ENCODE measurements around the gene CREBRF.
"Not testable (repeated sequence)": the region's sequence is repeated elsewhere in the genome, so short reads cannot be mapped to it uniquely, and the experiment has no call there.

The CREBRF gene

DNA sequence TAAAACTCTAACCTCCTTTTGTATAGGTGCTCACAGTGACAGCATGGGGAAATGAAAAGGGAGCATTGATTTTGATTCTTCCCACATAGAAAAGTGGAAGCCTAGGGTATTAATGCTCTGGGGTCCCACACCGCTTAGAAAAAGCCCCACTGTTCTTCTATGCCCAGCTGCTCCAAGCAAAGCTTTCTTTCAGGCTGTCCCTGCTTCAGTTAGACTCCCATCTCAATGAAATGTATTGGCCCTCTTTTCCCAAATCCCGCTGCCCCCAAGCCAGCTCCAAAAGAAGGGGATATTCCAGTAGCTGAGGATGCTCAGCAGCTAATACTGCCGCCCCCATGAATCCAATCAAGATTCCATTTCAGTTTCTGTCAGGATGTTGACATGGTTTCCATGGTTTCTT lies 17.0 kb upstream of the CREBRF start:
- WGBS, result 88% methylated on average over 3 of the region's 3 CpGs
- Histone ChIP-seq H3K27ac (ENCODE audit: low read depth, low read length) (no peak overlapping the region), H3K4me3 (ENCODE audit: low read length) (no peak overlapping the region), H3K9me3 (ENCODE audit: insufficient read depth, low read depth, low read length) (no peaks in the 10 kb centered on the region), H3K4me1 (ENCODE audit: insufficient read depth, low read length) (no peaks in the 10 kb centered on the region), H3K36me3 (ENCODE audit: insufficient read depth, low read length) (peaks cover 15% of the 10 kb centered on the region), H3K27me3 (ENCODE audit: insufficient read depth, low read length) (no peaks in the 10 kb centered on the region), H3K9ac (ENCODE audit: low read depth, low read length) (no peak overlapping the region)

GRCh38 chr5:173039964-173040363 lies 16.2 kb upstream of the CREBRF start:
- Histone ChIP-seq H3K4me3 (ENCODE audit: low read length) (no peak overlapping the region), H3K4me1 (ENCODE audit: insufficient read depth, low read length) (no peaks in the 10 kb centered on the region), H3K9ac (ENCODE audit: low read depth, low read length) (no peak overlapping the region), H3K9me3 (ENCODE audit: insufficient read depth, low read depth, low read length) (no peaks in the 10 kb centered on the region), H3K27me3 (ENCODE audit: insufficient read depth, low read length) (no peaks in the 10 kb centered on the region), H3K27ac (ENCODE audit: low read depth, low read length) (no peak overlapping the region), H3K36me3 (ENCODE audit: insufficient read depth, low read length) (peaks cover 7% of the 10 kb centered on the region)
- 94% methylated on average over 5 of the region's 5 CpGs for WGBS

- H3K9ac ChIP-seq (ENCODE audit: low read depth, low read length), result no peak overlapping the region
- H3K27me3 ChIP-seq (ENCODE audit: insufficient read depth, low read length), result no peaks in the 10 kb centered on the region
- 93% methylated on average over 6 of the region's 7 CpGs for WGBS
- no peaks in the 10 kb centered on the region for H3K36me3 ChIP-seq (ENCODE audit: insufficient read depth, low read length)
- H3K4me1 ChIP-seq (ENCODE audit: insufficient read depth, low read length), result peaks cover 8% of the 10 kb centered on the region
- H3K9me3 ChIP-seq (ENCODE audit: insufficient read depth, low read depth, low read length), result no peaks in the 10 kb centered on the region
- H3K27ac ChIP-seq (ENCODE audit: low read depth, low read length), result no peak overlapping the region
- H3K4me3 ChIP-seq (ENCODE audit: low read length), result no peak overlapping the region
These were observed 14.0 kb upstream of the CREBRF start for GRCh38 chr5:173041881-173042762.

- Histone ChIP-seq H3K27ac (ENCODE audit: low read depth, low read length) (no peak overlapping the region), H3K9ac (ENCODE audit: low read depth, low read length) (no peak overlapping the region), H3K4me1 (ENCODE audit: insufficient read depth, low read length) (peaks cover 8% of the 10 kb centered on the region), H3K4me3 (ENCODE audit: low read length) (no peak overlapping the region), H3K9me3 (ENCODE audit: insufficient read depth, low read depth, low read length) (no peaks in the 10 kb centered on the region), H3K27me3 (ENCODE audit: insufficient read depth, low read length) (no peaks in the 10 kb centered on the region), H3K36me3 (ENCODE audit: insufficient read depth, low read length) (no peaks in the 10 kb centered on the region)
- 100% methylated on average over 2 of the region's 3 CpGs for WGBS
These were observed 13.4 kb upstream of the CREBRF start for GRCh38 chr5:173042763-173043107.

DNA sequence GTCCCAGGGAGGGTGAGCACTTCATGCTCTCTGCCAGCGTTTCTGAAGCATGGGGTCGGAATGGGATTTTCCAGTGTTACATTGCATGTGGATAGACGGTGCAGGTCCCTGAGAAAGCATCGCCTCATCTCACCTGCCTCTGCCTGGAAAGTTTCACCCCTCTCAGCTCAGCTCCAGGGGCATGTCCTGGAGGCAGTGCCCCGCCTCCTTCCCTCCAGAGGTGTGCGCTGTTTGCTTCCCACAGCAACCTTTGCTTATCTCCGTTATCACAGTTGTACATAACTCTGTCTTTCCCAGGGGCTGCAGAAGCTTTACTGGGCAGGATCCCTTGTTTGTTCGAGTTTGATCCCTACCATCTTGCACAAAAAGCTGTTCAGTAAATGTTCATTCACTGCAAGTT lies 10.7 kb upstream of the CREBRF start:
- H3K9me3 ChIP-seq (ENCODE audit: insufficient read depth, low read depth, low read length), result no peaks in the 10 kb centered on the region
- H3K27ac ChIP-seq (ENCODE audit: low read depth, low read length), result no peak overlapping the region
- H3K4me1 ChIP-seq (ENCODE audit: insufficient read depth, low read length), result peaks cover 8% of the 10 kb centered on the region
- H3K9ac ChIP-seq (ENCODE audit: low read depth, low read length), result no peak overlapping the region
- H3K4me3 ChIP-seq (ENCODE audit: low read length), result no peak overlapping the region
- H3K36me3 ChIP-seq (ENCODE audit: insufficient read depth, low read length), result no peaks in the 10 kb centered on the region
- WGBS, result 71% methylated on average over 8 of the region's 8 CpGs
- no peaks in the 10 kb centered on the region for H3K27me3 ChIP-seq (ENCODE audit: insufficient read depth, low read length)

GRCh38 chr5:173047096-173047837 lies 8.9 kb upstream of the CREBRF start:
- 83% methylated on average over 12 of the region's 12 CpGs for WGBS
- H3K27ac ChIP-seq (ENCODE audit: low read depth, low read length); H3K9ac ChIP-seq (ENCODE audit: low read depth, low read length); H3K36me3 ChIP-seq (ENCODE audit: insufficient read depth, low read length); H3K9me3 ChIP-seq (ENCODE audit: insufficient read depth, low read depth, low read length); H3K27me3 ChIP-seq (ENCODE audit: insufficient read depth, low read length); H3K4me1 ChIP-seq (ENCODE audit: insufficient read depth, low read length); H3K4me3 ChIP-seq (ENCODE audit: low read length): not testable (repeated sequence)

DNA sequence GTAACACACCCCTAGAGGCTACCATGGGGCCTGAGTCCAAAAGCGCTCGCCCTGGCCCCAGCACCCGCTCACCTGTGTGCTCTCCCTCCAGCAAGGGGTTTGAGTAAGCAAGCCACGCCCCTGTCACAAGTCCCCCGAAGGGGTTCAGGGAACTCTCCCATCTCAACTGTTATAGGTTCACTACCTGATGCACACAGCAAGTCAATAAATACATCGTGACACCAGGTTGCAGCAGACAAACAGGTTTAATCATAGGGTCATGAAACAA lies 8.4 kb upstream of the CREBRF start:
- WGBS, result 81% methylated on average over 6 of the region's 6 CpGs
- no peak overlapping the region for H3K4me3 ChIP-seq (ENCODE audit: low read length)
- H3K9ac ChIP-seq (ENCODE audit: low read depth, low read length), result no peak overlapping the region
- no peak overlapping the region for H3K27ac ChIP-seq (ENCODE audit: low read depth, low read length)
- H3K9me3 ChIP-seq (ENCODE audit: insufficient read depth, low read depth, low read length), result no peaks in the 10 kb centered on the region
- no peaks in the 10 kb centered on the region for H3K36me3 ChIP-seq (ENCODE audit: insufficient read depth, low read length)
- no peaks in the 10 kb centered on the region; the same call in 1 of the 2 replicates for H3K27me3 ChIP-seq (ENCODE audit: insufficient read depth, low read length)
- H3K4me1 ChIP-seq (ENCODE audit: insufficient read depth, low read length), result peaks cover 8% of the 10 kb centered on the region

DNA sequence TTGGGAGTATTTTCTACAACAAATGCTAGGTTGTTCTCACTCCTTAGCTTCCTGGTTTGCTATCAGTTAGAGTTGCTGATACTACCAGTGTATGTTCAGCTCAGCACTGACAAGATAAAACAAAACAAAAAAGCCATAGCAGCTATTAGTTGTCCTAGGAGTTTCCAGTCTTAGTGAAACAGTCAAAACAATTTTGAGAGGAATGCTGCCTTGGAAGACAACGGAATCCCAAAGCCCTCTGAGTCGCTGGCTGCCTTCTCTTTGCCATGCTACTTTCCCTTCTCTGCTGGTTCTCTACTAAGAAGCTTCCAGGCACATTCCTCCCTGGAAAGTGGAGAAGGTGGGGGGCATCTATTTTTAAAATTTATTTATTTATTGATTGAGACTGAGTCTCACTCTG lies 5.4 kb upstream of the CREBRF start:
- 83% methylated on average over 2 of the region's 2 CpGs for WGBS
- Histone ChIP-seq H3K27ac (ENCODE audit: low read depth, low read length) (no peak overlapping the region), H3K4me1 (ENCODE audit: insufficient read depth, low read length) (peaks cover 5% of the 10 kb centered on the region; the same call in 1 of the 2 replicates), H3K27me3 (ENCODE audit: insufficient read depth, low read length) (no peaks in the 10 kb centered on the region; the same call in 1 of the 2 replicates), H3K9ac (ENCODE audit: low read depth, low read length) (no peak overlapping the region), H3K36me3 (ENCODE audit: insufficient read depth, low read length) (no peaks in the 10 kb centered on the region), H3K4me3 (ENCODE audit: low read length) (no peak overlapping the region), H3K9me3 (ENCODE audit: insufficient read depth, low read depth, low read length) (no peaks in the 10 kb centered on the region)

GRCh38 chr5:173051746-173052145 lies 4.4 kb upstream of the CREBRF start:
- peaks cover 4% of the 10 kb centered on the region; the same call in 1 of the 2 replicates for H3K4me1 ChIP-seq (ENCODE audit: insufficient read depth, low read length)
- no peak overlapping the region for H3K4me3 ChIP-seq (ENCODE audit: low read length)
- H3K9me3 ChIP-seq (ENCODE audit: insufficient read depth, low read depth, low read length), result no peaks in the 10 kb centered on the region
- WGBS, result 92% methylated on average over 3 of the region's 5 CpGs
- no peaks in the 10 kb centered on the region for H3K36me3 ChIP-seq (ENCODE audit: insufficient read depth, low read length)
- no peaks in the 10 kb centered on the region; the same call in 1 of the 2 replicates for H3K27me3 ChIP-seq (ENCODE audit: insufficient read depth, low read length)
- no peak overlapping the region for H3K27ac ChIP-seq (ENCODE audit: low read depth, low read length)
- no peak overlapping the region for H3K9ac ChIP-seq (ENCODE audit: low read depth, low read length)

GRCh38 chr5:173053041-173053440 lies 3.1 kb upstream of the CREBRF start:
- Histone ChIP-seq H3K9me3 (ENCODE audit: insufficient read depth, low read depth, low read length) (no peaks in the 10 kb centered on the region), H3K4me3 (ENCODE audit: low read length) (no peak overlapping the region)

GRCh38 chr5:173055042-173055721 lies 970 bp upstream of the CREBRF start:
- WGBS, result 35% methylated on average over 9 of the region's 10 CpGs
- no peak overlapping the region for H3K27ac ChIP-seq (ENCODE audit: low read depth, low read length)

More at GRCh38 chr5:173053041-173053440, 3.1 kb upstream of the CREBRF start:
- Histone ChIP-seq H3K27me3 (ENCODE audit: insufficient read depth, low read length) (no peaks in the 10 kb centered on the region; the same call in 1 of the 2 replicates), H3K9ac (ENCODE audit: low read depth, low read length) (no peak overlapping the region), H3K4me1 (ENCODE audit: insufficient read depth, low read length) (peaks cover 6% of the 10 kb centered on the region), H3K36me3 (ENCODE audit: insufficient read depth, low read length) (no peaks in the 10 kb centered on the region), H3K27ac (ENCODE audit: low read depth, low read length) (no peak overlapping the region)
- whole genome bisulfite sequencing, result 96% methylated on average over 3 of the region's 3 CpGs

More at GRCh38 chr5:173055042-173055721, 970 bp upstream of the CREBRF start:
- Histone ChIP-seq H3K4me1 (ENCODE audit: insufficient read depth, low read length) (peaks cover 9% of the 10 kb centered on the region), H3K27me3 (ENCODE audit: insufficient read depth, low read length) (no peaks in the 10 kb centered on the region; the same call in 1 of the 2 replicates), H3K36me3 (ENCODE audit: insufficient read depth, low read length) (no peaks in the 10 kb centered on the region), H3K9ac (ENCODE audit: low read depth, low read length) (no peak overlapping the region), H3K4me3 (ENCODE audit: low read length) (peak overlapping the region; percentile 77), H3K9me3 (ENCODE audit: insufficient read depth, low read depth, low read length) (no peaks in the 10 kb centered on the region)

Measured in HUES64 (cell line).